OCI-LY3 (cell line): ENCODE data around the gene SH3TC2.

Source experiments
- H2AFZ ChIP-seq: fragments of 200-600, 300-600 bp; shearing (Covaris generic); 2 replicates; pipeline ENCODE4 v1.6.0; 2014; ENCODE audit warnings: antibody characterized with exemption, low read depth, low read length
- H3K27ac ChIP-seq: fragments of 200-600, 300-600 bp; sonication (generic); 2 replicates; pipeline ENCODE4 v1.5.1; 2014; ENCODE audit warnings: mild to moderate bottlenecking, low read length, moderate library complexity, mixed read lengths
- H3K27me3 ChIP-seq: fragments of 200-600, 300-600 bp; sonication (generic); 2 replicates; pipeline ENCODE4 v1.6.1; 2014; ENCODE audit warnings: low read depth, low read length, mixed read lengths
- H3K36me3 ChIP-seq: fragments of 200-600, 300-600 bp; sonication (generic); replicated peaks from 2 replicates; pipeline ENCODE3; 2014; ENCODE audit warnings: low read depth, low read length, mixed read lengths
- H3K4me1 ChIP-seq: fragments of 300-600, 200-600 bp; sonication (generic); 2 replicates; pipeline ENCODE4 v1.6.1; 2014; ENCODE audit warnings: low read length, mixed read lengths
- H3K4me2 ChIP-seq: fragments of 200-600, 300-600 bp; sonication (generic); 2 replicates; pipeline ENCODE4 v1.6.1; 2014; ENCODE audit warnings: low read length, mixed read lengths
- H3K4me3 ChIP-seq: fragments of 300-600, 200-600 bp; sonication (generic); 2 replicates; pipeline ENCODE4 v1.5.1; 2014; ENCODE audit warnings: antibody characterized with exemption, mild to moderate bottlenecking, low read length, moderate library complexity
- H3K79me2 ChIP-seq: fragments of 300-600, 200-600 bp; shearing (Covaris generic); 2 replicates; pipeline ENCODE4 v1.6.1; 2014; ENCODE audit warnings: mild to moderate bottlenecking, low read length, mixed read lengths
- H3K9ac ChIP-seq: fragments of 300-600, 200-600 bp; shearing (Covaris generic); 2 replicates; pipeline ENCODE4 v1.6.0; 2014; ENCODE audit warnings: mild to moderate bottlenecking, low read length, moderate library complexity
- H3K9me3 ChIP-seq: fragments of 200-600, 300-600 bp; shearing (Covaris generic); 2 replicates; pipeline ENCODE4 v1.6.1; 2014; ENCODE audit warnings: low read length, mixed read lengths; ENCODE audit not compliant: insufficient read depth
- H4K20me1 ChIP-seq: fragments of 200-600, 300-600 bp; sonication (generic); 2 replicates; pipeline ENCODE4 v1.6.1; 2016; ENCODE audit warnings: low read length, mixed read lengths; ENCODE audit not compliant: insufficient read depth
- EZH2phosphoT487 ChIP-seq: fragments of 200-600 bp; shearing (Covaris generic); IDR thresholded peaks from 2 replicates; pipeline ENCODE4 v1.6.1; 2018; ENCODE audit warnings: antibody characterized with exemption, mixed run types, low read depth
- TF ChIP-seq, protein P1 (sequence below): fragments of 200-600, 300-600 bp; sonication (generic); IDR thresholded peaks from 2 replicates; pipeline ENCODE4 v1.5.1; 2014; ENCODE audit warnings: antibody characterized with exemption, low read length, low read depth

The SH3TC2 gene

DNA sequence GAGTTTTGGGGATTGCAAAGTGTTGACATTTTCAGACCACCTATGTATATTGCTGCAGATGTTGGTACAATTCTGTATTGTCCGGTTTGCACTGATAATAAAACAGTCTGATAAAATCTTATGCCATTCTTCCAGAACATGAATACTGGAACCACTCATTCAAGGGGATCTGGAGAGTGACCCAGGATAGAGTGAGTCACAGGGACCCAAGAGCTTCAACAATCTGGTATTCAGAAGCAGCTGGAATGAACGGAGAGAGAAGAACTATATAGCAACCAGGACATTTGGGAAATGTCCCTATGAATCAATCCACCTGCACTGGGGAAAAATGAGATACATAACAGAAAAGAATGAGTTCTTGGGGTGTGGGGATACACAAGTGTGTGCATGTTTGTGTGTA is 73.3 kb downstream of the SH3TC2 start:
- no peaks in the 10 kb centered on the region for H3K36me3 ChIP-seq
- no peak for TF ChIP-seq EZH2phosphoT487
- TF ChIP-seq, protein P1, sequence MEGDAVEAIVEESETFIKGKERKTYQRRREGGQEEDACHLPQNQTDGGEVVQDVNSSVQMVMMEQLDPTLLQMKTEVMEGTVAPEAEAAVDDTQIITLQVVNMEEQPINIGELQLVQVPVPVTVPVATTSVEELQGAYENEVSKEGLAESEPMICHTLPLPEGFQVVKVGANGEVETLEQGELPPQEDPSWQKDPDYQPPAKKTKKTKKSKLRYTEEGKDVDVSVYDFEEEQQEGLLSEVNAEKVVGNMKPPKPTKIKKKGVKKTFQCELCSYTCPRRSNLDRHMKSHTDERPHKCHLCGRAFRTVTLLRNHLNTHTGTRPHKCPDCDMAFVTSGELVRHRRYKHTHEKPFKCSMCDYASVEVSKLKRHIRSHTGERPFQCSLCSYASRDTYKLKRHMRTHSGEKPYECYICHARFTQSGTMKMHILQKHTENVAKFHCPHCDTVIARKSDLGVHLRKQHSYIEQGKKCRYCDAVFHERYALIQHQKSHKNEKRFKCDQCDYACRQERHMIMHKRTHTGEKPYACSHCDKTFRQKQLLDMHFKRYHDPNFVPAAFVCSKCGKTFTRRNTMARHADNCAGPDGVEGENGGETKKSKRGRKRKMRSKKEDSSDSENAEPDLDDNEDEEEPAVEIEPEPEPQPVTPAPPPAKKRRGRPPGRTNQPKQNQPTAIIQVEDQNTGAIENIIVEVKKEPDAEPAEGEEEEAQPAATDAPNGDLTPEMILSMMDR = no peak
- H3K27me3 ChIP-seq = peaks cover 17% of the 10 kb centered on the region; the same call in 1 of the 2 replicates
- no peak overlapping the region for H3K4me3 ChIP-seq
- H2AFZ ChIP-seq = no peak overlapping the region
- H3K27ac ChIP-seq = no peak overlapping the region
- no peaks in the 10 kb centered on the region for H4K20me1 ChIP-seq
- no peaks in the 10 kb centered on the region for H3K4me1 ChIP-seq
- no peaks in the 10 kb centered on the region for H3K9me3 ChIP-seq
- no peaks in the 10 kb centered on the region for H3K79me2 ChIP-seq
- H3K4me2 ChIP-seq = no peak overlapping the region
- no peak overlapping the region for H3K9ac ChIP-seq

DNA sequence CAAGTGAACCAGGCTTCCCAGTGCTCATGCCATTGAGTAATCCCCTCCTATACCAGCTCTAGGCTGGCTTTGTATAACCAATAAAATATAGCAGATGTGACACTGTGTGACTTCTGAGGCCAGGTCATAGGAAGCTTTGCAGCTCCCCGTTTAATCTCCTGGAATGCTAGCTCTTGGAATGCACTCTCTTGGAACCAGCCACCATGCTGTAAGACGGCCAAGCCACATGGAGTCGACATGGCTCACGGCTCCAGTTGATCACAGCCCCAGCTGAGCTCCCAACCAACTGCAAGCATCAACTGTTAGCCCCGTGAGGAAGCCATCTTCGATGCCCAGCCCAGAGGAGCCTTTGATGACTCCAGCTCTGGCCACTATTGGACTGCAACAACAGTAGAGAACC is 74.5 kb downstream of the SH3TC2 start:
- no peak overlapping the region for H2AFZ ChIP-seq
- H3K27me3 ChIP-seq = peaks cover 13% of the 10 kb centered on the region; the same call in 1 of the 2 replicates
- H3K9me3 ChIP-seq = no peaks in the 10 kb centered on the region
- no peak overlapping the region for H3K9ac ChIP-seq
- H3K36me3 ChIP-seq = no peaks in the 10 kb centered on the region
- no peaks in the 10 kb centered on the region for H3K79me2 ChIP-seq
- H3K4me2 ChIP-seq = no peak overlapping the region
- H4K20me1 ChIP-seq = no peaks in the 10 kb centered on the region
- no peak overlapping the region for H3K27ac ChIP-seq
- TF ChIP-seq, protein P1 = no peak
- no peak for TF ChIP-seq EZH2phosphoT487
- no peaks in the 10 kb centered on the region for H3K4me1 ChIP-seq
- H3K4me3 ChIP-seq = no peak overlapping the region

DNA sequence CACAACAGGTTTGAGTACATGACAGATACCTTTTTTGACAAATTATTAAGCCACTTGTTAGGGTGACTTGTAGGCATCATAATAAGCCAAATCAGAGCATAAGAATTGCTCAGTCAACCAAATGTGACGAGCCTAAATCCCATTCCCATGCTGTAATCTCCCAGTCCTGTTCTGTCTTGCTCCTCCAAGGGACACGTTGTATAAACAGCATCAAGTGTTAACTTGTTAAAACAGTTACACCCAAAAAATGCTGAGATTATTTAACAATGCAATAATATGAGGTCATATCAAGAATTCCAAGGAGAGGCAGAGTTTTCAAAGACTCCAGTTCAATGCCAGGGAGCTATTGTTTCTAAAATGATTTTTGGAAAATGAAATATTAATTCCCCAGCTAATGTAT is 76.2 kb downstream of the SH3TC2 start:
- Histone ChIP-seq H2AFZ (no peak overlapping the region), H3K9ac (no peak overlapping the region), H3K4me1 (no peaks in the 10 kb centered on the region), H3K27ac (no peak overlapping the region), H4K20me1 (no peaks in the 10 kb centered on the region), H3K36me3 (no peaks in the 10 kb centered on the region), H3K4me2 (no peak overlapping the region), H3K79me2 (no peaks in the 10 kb centered on the region), H3K9me3 (no peaks in the 10 kb centered on the region), H3K27me3 (peaks cover 13% of the 10 kb centered on the region; the same call in 1 of the 2 replicates), H3K4me3 (no peak overlapping the region)
- no peak for TF ChIP-seq EZH2phosphoT487
- TF ChIP-seq, protein P1 = no peak

DNA sequence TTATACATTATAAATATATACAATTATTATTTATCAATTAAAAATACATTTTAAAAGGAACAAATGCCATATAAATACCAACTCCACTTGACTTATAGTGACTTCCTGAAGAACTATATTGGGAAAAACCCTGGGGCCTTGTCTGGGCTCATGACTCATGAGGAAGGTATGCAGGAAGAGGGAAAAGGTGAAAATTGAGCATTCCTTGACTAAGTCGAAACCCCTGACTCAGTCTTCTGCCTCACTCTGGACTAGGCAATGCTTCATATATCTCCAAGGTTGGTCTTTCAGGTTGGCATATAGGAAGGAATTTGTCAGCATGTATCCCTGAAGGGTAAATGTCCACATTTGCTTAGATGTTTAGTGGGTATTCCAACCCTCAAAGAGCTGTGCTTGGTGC is 78.5 kb downstream of the SH3TC2 start:
- H3K9ac ChIP-seq = no peak overlapping the region
- no peaks in the 10 kb centered on the region for H3K36me3 ChIP-seq
- no peak overlapping the region for H3K4me3 ChIP-seq
- H3K27me3 ChIP-seq = peaks cover 18% of the 10 kb centered on the region; the same call in 1 of the 2 replicates
- no peaks in the 10 kb centered on the region for H3K9me3 ChIP-seq
- H3K4me2 ChIP-seq = no peak overlapping the region
- TF ChIP-seq EZH2phosphoT487 = no peak
- TF ChIP-seq, protein P1 = no peak
- H2AFZ ChIP-seq = no peak overlapping the region
- no peaks in the 10 kb centered on the region for H3K79me2 ChIP-seq
- H4K20me1 ChIP-seq = no peaks in the 10 kb centered on the region
- H3K4me1 ChIP-seq = no peaks in the 10 kb centered on the region
- no peak overlapping the region for H3K27ac ChIP-seq
